SKM-1 treated with dmso at 0.1 percent for 144 hours (cell line): ENCODE data around the gene GSG1L2.
"Not testable (repeated sequence)": the region's sequence is repeated elsewhere in the genome, so short reads cannot be mapped to it uniquely, and the experiment has no call there.

Experiments used
- DNase-seq: peaks from one replicate; lab custom pipeline; 2025; ENCODE audit not compliant: unreplicated experiment; lab: John Stamatoyannopoulos, UW

The GSG1L2 gene

DNA sequence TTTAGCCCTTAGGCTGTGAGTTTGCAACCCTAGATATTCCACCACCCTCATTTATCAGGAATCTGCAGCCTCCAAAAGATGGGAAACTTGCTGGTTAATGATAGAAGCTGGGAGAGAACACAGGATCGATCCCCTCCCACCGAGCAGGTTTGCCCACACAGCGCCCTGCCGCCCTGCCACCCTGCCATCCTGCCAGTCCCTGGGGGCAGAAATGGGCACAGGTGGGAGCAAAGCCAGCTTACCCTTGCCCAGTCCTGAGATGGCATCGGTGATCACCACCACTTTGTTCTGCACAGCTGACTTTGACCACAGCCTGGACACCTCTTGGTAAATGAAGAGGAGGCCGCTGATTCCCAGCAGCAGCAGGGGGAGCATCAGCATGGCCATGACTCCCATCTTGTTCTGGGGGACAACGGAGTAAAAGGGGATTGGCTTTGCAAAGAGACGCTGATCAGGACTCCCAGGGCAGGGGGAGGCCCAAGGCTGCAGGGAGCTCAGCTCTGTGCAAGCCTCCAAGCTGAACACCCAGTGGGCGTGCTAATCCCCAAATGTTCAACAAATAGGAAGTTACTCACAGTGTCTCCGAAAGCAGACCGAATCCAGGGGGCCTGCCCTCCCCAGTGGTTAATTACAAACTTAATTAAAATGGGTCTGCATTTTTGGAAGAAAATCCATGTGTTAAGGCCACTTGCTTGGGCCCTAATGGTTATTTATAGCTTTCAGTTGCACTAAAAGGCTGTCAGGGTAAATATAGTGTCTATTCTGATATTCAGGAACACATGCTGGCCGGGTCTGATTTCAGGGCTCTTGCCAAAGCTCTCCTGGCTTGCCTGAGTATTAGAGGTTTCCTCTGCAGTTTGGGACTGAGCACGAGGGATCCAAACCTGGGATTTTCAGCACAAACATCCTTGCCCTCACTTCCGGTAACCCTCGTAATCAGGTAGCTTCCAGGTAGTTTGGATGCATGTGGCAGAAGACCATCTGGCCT lies 30.7 kb downstream of the GSG1L2 start, which contains the start of gene DHRS7C:
TSS of gene DHRS7C (minus strand) at position 704 of the 988 bp plus-strand sequence. CDS start at position 396, 308 bp downstream.
- DNase-seq = no peak

DNA sequence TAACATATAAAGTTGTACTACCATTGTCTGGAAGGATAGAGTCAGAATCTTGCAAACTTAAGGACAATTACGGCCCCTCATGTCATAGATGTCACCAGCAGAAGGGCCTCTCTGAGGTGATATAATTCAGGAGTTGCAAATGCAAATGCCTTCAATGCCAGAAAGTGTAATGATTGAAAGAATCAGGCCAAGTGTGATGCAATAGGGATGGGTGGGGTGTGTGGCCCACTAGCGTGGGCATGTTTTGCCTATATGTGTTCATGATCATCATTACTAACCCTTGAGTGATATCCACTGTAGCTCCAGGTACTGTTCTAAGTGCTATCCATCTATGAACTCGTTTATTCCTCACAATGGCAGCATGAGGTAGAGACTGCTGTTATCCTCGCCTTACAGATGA lies 31.6 kb downstream of the GSG1L2 start:
- no peak for DNase-seq

DNA sequence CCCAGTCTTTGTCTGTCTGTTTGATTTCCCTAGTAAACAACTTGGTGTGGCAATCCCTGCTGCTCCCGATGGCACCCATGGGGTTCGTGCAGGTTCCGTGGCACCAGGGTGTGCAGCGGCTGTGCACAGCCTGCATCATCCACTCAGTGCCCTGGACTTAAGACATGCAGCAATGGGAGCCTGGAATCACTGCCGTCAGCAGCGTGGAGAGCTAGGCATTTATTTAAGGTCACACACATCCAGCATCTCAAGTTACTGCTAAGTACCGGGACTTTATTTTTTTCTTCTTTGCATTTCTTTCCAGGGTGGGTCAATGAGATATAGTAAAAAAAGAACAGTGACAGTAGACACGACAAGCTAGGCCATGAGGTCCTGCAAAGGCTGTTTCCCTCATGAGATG lies 33.3 kb downstream of the GSG1L2 start:
- no peak for DNase-seq

DNA sequence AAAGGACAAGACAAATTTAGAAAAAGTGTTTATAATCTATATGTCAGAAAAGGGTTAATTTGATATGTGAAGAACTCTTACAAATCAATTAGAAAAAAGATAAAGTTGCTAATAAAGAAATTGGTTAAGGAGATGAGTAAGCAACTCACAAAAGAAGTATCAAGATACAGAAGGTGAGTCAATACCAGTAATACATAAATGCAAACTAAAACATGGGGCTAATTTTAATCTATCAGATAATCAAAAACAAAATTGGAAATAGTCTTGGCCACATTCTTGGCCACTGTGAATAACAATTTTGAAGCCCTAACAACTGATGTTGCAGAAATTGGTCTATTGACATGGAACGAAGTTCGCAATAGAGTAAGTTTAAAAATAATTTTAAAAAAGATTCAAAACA lies 37.3 kb downstream of the GSG1L2 start:
- no peak for DNase-seq

DNA sequence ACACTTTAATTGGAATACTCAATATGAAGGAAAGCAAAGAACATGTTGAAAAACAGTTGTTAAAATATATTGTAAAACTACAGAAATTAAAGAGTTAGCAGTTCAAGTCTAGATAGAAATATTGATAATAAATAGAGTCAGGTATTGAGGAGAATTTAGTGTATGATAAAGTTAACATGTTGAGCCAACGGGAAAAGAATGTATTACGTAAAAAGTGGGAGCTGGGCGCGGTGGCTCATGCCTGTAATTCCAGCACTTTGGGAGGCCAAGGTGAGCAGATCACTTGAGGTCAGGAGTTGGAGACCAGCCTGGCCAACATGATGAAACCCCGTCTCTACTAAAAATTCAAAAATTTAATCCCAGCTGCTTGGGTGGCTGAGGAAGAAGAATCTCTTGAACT lies 38.4 kb downstream of the GSG1L2 start:
- not testable (repeated sequence) for DNase-seq

DNA sequence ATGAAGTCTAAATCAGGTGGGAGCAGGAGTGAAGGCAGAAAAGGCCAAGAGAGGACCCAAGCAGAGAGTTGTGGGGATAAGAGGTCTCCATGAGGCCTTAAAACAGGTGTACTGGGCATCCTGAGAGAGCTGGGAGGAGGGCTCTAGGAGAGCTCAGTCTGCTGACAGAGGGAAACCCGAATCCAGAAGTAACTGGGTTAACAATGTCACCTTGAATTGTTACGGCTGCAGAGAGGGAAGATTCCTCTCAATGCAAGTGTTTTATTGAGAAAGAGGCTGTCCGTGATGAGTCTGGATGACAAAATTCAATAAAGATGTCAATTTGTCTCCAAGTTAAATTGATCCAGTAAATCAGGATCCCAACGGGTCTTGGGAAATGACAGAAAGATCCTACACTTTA lies 38.8 kb downstream of the GSG1L2 start:
- DNase-seq = no peak

DNA sequence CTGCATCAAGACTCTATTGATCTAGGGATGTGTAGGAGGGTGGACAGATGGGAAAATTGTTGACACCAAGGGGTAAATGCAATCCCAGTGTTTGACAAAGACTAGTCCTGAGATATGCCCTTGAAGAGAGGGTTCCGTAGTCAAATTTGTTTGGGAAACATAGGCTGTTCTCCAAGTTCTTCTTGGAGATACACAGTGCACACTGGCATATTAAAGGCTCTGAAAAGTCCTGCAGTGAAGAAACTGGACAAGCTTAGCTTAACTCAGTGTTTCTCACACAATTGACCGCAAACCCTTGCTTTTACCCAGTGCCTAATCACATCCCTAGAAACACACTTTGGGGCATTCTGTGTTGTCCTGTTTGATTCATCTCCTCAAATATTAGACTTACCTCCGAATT lies 41.3 kb downstream of the GSG1L2 start:
- no peak for DNase-seq

DNA sequence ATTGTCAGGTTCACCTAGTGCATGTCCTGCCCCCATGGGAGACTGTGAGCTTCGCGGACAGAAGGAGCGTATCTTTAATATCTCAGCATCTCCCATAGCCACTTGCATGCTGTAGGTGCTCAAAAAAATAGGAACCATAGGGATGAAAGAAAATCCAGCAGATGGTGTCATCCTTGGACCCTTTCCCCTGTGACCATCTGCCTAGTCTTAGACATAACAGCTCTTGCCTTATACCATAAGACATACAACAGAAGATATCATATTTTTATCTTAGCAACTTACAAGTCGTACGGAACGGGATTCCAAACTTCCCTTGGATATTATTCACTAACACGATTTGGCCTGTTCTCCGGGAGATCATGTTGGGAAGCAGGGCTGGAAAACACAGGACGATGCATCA lies 45.0 kb downstream of the GSG1L2 start:
- no peak for DNase-seq

DNA sequence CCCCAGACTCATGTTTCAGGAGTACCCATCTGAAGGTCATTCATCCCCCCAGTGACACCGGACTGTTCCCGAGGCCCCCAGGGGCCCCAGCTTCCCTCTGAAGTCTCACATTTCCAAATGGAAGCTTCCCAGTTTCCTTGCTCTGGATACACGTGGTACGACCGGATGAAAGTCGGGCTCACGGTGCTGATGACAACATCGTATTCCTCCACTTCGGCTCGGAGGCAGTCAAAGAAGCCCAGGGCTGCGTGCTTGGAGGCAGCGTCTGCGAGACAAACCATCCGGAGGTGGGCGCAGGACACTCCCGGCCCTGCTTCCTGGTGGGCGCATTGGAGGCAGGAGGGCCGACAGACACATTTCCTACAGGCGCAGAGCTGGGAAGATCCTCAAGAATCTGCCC lies 49.2 kb downstream of the GSG1L2 start:
- DNase-seq = no peak

DNA sequence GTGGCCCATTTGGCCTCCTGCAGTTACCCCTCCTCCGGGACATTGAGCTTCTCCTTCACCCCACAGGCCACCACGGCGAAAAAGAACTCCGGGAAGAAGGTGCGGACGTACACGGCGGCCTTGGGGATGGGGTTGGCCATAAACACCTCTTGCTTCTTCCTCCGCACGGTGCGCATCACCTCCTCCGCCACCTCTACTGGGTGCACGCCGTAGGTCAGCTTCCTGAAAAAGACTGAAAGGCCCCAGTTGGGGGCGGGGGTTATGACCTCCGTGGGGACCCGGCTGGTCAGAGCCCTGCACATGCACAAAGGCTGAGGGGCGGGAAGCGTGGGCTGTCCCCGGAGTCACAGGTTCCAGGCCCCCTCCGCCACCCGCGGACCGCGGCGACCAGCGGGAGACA lies 50.4 kb downstream of the GSG1L2 start:
- no peak for DNase-seq

DNA sequence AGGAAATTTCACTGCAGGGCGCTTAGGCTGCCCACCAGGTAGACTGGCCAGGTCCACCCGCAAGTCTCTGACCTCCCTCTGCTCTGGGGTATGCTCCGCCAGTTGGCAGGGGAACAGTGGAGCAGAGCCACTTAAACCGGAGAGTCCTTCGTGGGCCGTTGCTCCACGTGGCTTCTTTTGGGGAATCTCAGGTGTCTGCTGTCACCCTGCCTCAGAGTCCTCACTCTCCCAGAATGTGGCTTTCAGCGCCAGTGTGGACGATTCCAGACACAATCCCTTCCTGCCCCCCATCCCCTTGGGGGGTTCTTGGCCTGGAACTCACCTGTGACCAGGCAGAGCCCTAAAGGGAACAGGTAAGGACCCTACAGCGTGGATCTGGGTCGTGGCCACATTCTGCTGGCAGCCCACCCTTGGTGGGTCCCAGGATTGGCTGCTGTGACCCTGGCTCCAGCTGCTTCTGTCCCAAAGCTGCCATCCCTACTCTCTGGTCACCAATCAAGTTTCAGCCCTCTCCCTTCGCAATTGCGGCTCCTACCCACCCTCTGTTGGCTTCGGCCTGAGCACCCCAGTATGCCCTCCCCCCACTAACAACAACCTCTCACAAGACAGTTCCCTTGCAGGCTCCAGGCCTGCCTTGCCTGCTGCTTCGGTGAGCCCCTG lies 52.7 kb downstream of the GSG1L2 start:
- DNase-seq = no peak

DNA sequence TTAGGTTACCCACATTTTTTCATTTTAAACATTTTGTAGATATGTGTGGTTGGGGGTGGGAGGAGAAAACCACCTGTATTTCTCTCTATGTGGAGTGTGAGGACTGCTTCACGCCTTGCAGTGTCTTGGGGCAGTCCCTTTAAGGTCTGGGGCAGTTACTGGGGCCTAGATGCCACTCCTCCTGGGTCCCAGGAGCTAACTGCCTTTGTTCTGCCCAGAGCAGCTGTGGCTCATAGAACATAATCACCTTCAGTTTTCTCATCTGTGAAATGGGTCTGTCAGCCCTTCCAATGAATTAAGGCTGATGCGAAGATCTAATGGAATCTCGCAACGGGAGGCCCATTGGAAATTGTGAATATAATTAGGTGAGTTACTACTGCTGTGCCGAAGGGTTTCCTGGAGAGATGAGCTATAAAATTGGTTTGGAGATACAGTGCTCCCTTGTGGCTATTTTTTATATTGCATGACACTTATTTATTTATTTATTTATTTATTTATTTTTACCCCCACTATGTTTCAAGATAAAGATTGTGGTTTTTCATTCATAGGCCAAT lies 53.4 kb downstream of the GSG1L2 start:
- peak; percentile 1 for DNase-seq

DNA sequence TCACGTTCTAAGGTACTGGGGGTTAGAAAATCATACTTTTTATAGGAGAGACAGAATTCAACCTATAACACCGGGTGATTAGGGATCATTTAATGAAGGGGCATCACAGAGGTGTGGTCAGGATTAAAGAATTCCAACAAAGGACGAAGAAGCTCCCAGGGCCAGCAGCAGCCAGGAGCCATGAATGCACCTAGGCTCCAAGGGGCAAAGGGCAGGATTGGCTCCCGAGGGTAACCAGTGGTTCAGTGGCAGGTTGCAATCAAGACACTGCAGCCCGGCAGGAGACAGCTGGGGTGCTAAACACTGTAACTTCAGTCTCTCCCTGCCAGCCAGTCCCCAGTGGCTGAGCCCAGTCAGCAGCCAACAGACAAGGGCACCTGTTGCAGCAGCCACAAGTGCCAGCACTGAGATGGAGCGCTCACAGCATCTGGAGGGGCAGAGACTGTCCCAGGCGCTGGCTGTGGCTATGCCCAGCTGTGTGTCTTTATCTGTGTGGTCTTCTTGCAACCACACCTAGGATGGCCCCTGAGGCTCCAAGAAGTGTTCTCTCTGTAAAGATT lies 54.4 kb downstream of the GSG1L2 start:
- no peak for DNase-seq

DNA sequence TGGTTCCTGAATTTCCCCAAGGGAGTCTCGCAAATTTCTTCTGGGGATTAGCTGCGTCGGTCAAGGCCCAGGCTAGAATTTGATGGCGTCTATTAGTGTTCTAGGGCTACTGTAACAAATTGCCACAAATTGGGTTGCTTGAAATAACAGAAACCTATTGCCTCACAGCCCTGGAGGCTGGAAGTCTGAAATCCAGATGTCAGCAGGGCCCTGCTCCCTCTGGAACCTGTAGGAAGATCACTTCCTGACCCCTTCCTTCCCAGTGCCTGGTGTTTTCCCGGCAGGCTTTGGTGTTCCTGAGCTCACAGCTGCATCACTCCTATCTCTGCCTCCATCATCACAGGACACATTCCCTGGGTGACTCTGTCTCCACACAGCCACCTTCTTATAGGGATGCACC lies 54.9 kb downstream of the GSG1L2 start:
- no peak for DNase-seq

DNA sequence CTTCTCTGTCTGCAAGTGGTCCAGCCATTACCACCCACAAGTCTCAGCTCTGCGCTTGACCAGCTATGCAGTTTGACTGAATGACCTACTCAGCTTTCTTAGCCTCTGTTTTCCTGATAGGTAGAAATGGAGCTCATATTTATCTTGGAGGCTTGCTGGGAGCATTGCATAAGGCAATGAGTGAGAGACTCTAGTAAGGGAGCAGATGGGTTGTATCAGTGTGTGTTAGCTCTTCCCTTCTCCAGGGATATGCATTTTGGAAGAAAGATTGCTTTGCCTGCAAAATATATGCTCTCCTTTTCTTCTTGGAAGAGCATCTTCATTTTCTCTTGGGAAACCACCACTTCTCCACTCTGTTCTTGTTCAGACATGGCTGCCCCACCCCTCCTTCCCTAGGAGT lies 56.6 kb downstream of the GSG1L2 start:
- no peak for DNase-seq

DNA sequence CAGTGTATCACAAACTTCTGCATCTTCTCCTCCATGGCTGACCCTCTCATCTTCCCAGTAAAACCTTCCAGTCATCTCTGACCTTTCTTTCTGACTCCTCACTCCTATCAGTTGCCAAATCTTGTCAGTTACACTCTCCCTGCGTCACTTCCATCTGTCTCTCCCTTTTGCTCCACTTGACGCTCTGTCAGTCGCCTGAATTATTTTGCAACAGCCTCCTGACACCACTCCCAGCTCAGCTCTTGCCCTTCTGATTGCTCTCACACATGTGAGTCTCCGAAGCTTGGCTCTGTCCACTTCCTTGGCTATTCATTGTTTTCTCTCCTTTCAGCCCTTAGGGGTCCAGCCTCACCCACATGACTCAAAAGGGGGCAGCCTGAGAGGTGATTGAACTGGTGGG lies 58.2 kb downstream of the GSG1L2 start:
- DNase-seq = no peak

DNA sequence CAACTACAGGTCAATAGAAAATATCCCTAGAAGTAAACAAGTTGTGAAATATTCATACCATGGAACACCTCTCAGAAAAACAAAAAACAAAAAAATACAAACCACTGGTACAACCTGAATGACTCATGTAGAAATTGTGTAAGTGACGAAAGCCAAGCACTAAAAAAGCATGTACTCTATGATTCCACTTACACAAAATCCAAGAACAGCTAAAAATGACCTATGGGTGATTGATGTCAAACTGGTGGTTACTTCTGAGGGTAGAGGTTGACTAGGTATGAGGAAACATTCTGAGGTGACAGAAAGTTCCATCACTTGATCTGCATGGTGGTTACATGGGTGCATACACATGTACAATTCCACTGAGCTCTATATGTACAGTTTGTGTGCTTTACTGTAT lies 61.6 kb downstream of the GSG1L2 start:
- DNase-seq = no peak

DNA sequence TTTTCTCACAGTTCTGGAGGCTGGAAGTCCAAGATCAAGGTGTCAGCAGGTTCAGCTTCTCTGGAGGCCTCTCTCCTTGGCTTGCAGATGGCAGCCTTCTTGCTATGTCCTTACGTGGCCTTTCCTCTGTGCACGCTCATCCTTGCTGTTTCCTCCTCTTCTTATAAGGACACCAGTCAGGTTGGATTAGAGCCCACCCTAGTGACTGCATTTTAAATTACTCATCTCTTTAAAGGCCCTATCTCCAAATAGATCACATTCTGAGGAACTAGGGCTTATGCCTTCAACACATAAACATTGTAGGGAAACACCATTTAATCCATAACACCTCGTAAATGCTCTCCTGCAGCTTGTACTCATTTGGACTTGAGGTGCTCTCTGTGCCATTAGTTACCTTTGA lies 66.8 kb downstream of the GSG1L2 start:
- no peak for DNase-seq
